ENCODE measurements around the gene KCNMB2. TPM values are rescaled to one million over a fixed set of nuclear protein-coding genes. Genes with fewer than 3 reads are reported as not detected.
"Not testable (repeated sequence)": the region's sequence is repeated elsewhere in the genome, so short reads cannot be mapped to it uniquely, and the experiment has no call there.

Gene KCNMB2
- total RNA-seq, 4 donors from 2014 or later = not detected

GRCh38 chr3:178545337-178545736 lies 9.1 kb downstream of the KCNMB2 start:
- H3K4me3 ChIP-seq = no peak overlapping the region
- H3K36me3 ChIP-seq = no peaks in the 10 kb centered on the region
- H3K27ac ChIP-seq = no peak overlapping the region
- no peaks in the 10 kb centered on the region for H3K9me3 ChIP-seq
- 73 to 76% methylated on average over 3 of the region's 3 CpGs for WGBS, 2 donors
- no peak for DNase-seq (ENCODE audit: low spot score in 2 of 2)
- no peaks in the 10 kb centered on the region for H3K4me1 ChIP-seq
- TF ChIP-seq POLR2A (IDR thresholded peaks at IDR 0.05) (no peak), EP300 (IDR thresholded peaks at IDR 0.05) (no peak), CTCF (IDR thresholded peaks at IDR 0.05) (no peak)
- H3K27me3 ChIP-seq = no peaks in the 10 kb centered on the region

GRCh38 chr3:178546079-178546478 lies 9.8 kb downstream of the KCNMB2 start:
- H3K27ac ChIP-seq = no peak overlapping the region
- TF ChIP-seq EP300 (IDR thresholded peaks at IDR 0.05) = no peak
- TF ChIP-seq POLR2A (IDR thresholded peaks at IDR 0.05) = no peak
- no peak for TF ChIP-seq CTCF (IDR thresholded peaks at IDR 0.05)
- 39 to 52% methylated on average over 1 of the region's 1 CpG for WGBS, 2 donors
- H3K9me3 ChIP-seq = no peaks in the 10 kb centered on the region
- no peak overlapping the region for H3K4me3 ChIP-seq
- no peak for DNase-seq (ENCODE audit: low spot score in 2 of 2)
- H3K36me3 ChIP-seq = no peaks in the 10 kb centered on the region
- H3K4me1 ChIP-seq = no peaks in the 10 kb centered on the region
- no peaks in the 10 kb centered on the region for H3K27me3 ChIP-seq

GRCh38 chr3:178549426-178549825 lies 13.2 kb downstream of the KCNMB2 start:
- 86 to 91% methylated on average over 3 of the region's 3 CpGs for WGBS, 2 donors

GRCh38 chr3:178551916-178552321 lies 15.7 kb downstream of the KCNMB2 start:
- WGBS, 2 donors = 46 to 55% methylated on average over 7 of the region's 7 CpGs
- H3K4me3 ChIP-seq = no peak overlapping the region
- H3K4me1 ChIP-seq = no peaks in the 10 kb centered on the region
- H3K36me3 ChIP-seq = no peaks in the 10 kb centered on the region
- no peaks in the 10 kb centered on the region for H3K27me3 ChIP-seq
- DNase-seq (ENCODE audit: low spot score in 2 of 2) = no peak
- TF ChIP-seq EP300 (IDR thresholded peaks at IDR 0.05) (no peak), CTCF (IDR thresholded peaks at IDR 0.05) (no peak), POLR2A (IDR thresholded peaks at IDR 0.05) (no peak)
- no peaks in the 10 kb centered on the region for H3K9me3 ChIP-seq
- H3K27ac ChIP-seq = no peak overlapping the region

More at GRCh38 chr3:178549426-178549825, 13.2 kb downstream of the KCNMB2 start:
- H3K36me3 ChIP-seq; H3K27me3 ChIP-seq; H3K9me3 ChIP-seq; H3K27ac ChIP-seq; DNase-seq (ENCODE audit: low spot score in 2 of 2); H3K4me1 ChIP-seq; H3K4me3 ChIP-seq: not testable (repeated sequence)

GRCh38 chr3:178558637-178559036 lies 22.4 kb downstream of the KCNMB2 start:
- TF ChIP-seq EP300 (IDR thresholded peaks at IDR 0.05) (no peak), CTCF (IDR thresholded peaks at IDR 0.05) (no peak), POLR2A (IDR thresholded peaks at IDR 0.05) (no peak)
- Histone ChIP-seq H3K9me3 (no peaks in the 10 kb centered on the region), H3K27ac (no peak overlapping the region), H3K36me3 (no peaks in the 10 kb centered on the region), H3K4me1 (no peaks in the 10 kb centered on the region), H3K27me3 (no peaks in the 10 kb centered on the region), H3K4me3 (no peak overlapping the region)
- WGBS, 2 donors = 75 to 81% methylated on average over 8 of the region's 8 CpGs
- DNase-seq (ENCODE audit: low spot score in 2 of 2) = no peak

GRCh38 chr3:178560759-178561158 lies 24.5 kb downstream of the KCNMB2 start:
- 70 to 74% methylated on average over 3 of the region's 3 CpGs for WGBS, 2 donors

More at GRCh38 chr3:178560759-178561158, 24.5 kb downstream of the KCNMB2 start:
- Histone ChIP-seq H3K36me3 (no peaks in the 10 kb centered on the region), H3K27ac (no peak overlapping the region), H3K4me3 (no peak overlapping the region), H3K9me3 (no peaks in the 10 kb centered on the region), H3K4me1 (no peaks in the 10 kb centered on the region), H3K27me3 (no peaks in the 10 kb centered on the region)
- no peak for DNase-seq (ENCODE audit: low spot score in 2 of 2)
- TF ChIP-seq POLR2A (IDR thresholded peaks at IDR 0.05) (no peak), CTCF (IDR thresholded peaks at IDR 0.05) (no peak), EP300 (IDR thresholded peaks at IDR 0.05) (no peak)

All from tibial nerve (tissue), 4 donors.